ENCODE data around the gene COL24A1.

The COL24A1 gene

GRCh38 chr1:85857991-85858390 is 298.6 kb downstream of the COL24A1 start:
- Histone ChIP-seq H3K36me3 (ENCODE audit: control insufficient read depth, insufficient read depth, low read length) (no peaks in the 10 kb centered on the region), H3K27me3 (replicated peaks; ENCODE audit: control insufficient read depth, insufficient read depth, low read length) (no peaks in the 10 kb centered on the region), H3K4me3 (replicated peaks; ENCODE audit: low read depth, low read length) (no peak overlapping the region)
- TF ChIP-seq, protein P1, sequence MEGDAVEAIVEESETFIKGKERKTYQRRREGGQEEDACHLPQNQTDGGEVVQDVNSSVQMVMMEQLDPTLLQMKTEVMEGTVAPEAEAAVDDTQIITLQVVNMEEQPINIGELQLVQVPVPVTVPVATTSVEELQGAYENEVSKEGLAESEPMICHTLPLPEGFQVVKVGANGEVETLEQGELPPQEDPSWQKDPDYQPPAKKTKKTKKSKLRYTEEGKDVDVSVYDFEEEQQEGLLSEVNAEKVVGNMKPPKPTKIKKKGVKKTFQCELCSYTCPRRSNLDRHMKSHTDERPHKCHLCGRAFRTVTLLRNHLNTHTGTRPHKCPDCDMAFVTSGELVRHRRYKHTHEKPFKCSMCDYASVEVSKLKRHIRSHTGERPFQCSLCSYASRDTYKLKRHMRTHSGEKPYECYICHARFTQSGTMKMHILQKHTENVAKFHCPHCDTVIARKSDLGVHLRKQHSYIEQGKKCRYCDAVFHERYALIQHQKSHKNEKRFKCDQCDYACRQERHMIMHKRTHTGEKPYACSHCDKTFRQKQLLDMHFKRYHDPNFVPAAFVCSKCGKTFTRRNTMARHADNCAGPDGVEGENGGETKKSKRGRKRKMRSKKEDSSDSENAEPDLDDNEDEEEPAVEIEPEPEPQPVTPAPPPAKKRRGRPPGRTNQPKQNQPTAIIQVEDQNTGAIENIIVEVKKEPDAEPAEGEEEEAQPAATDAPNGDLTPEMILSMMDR (IDR thresholded peaks at IDR 0.05; ENCODE audit: insufficient read depth, low read length, poor library complexity, severe bottlenecking) = no peak
- no peak for DNase-seq (ENCODE audit: extremely low read depth, insufficient read length)

DNA sequence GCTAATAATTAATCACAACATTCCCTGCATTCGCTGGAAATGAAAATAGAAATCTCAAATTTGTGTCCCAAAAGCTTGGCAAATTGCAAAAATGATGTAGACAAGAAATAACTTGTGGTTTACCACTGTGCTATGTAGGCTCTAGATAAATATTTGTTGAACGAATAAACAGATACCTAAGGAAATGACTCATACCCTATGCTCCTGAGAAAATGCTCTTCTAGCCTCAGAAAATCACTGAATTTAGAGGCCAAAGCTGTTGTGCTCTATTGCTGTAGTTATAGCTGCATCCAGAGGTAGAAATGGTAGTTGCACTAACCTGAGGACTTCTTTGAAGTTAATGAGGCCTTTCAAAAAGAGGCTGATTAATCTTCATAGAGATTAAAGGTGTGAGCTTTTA is 306.3 kb downstream of the COL24A1 start:
- DNase-seq (ENCODE audit: extremely low read depth, insufficient read length) = no peak
- no peaks in the 10 kb centered on the region for H3K27me3 ChIP-seq (replicated peaks; ENCODE audit: control insufficient read depth, insufficient read depth, low read length)
- H3K36me3 ChIP-seq (ENCODE audit: control insufficient read depth, insufficient read depth, low read length) = no peaks in the 10 kb centered on the region
- H3K4me3 ChIP-seq (replicated peaks; ENCODE audit: low read depth, low read length) = no peak overlapping the region
- TF ChIP-seq, protein P1 (IDR thresholded peaks at IDR 0.05; ENCODE audit: insufficient read depth, low read length, poor library complexity, severe bottlenecking) = no peak

DNA sequence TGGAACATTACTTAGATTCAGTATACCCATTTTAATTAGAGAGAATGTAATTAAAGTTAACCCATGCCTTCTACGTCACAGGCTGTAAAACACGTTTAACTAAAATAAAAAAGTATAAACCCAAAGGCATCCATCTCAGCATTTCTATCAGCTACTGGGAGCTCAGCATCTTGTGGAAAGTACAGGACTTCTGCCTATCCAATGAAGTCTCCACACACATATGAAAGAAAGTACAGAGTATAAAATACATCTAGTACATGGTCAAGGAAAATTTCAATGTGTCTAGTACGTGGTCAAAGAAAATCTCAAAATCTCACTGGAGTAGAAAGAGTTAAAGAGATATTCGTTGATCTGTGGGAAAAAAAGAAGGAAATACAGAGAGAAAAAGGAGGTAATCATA is 306.9 kb downstream of the COL24A1 start:
- no peak for DNase-seq (ENCODE audit: extremely low read depth, insufficient read length)
- no peaks in the 10 kb centered on the region for H3K27me3 ChIP-seq (replicated peaks; ENCODE audit: control insufficient read depth, insufficient read depth, low read length)
- TF ChIP-seq, protein P1 (IDR thresholded peaks at IDR 0.05; ENCODE audit: insufficient read depth, low read length, poor library complexity, severe bottlenecking) = no peak
- no peak overlapping the region for H3K4me3 ChIP-seq (replicated peaks; ENCODE audit: low read depth, low read length)
- no peaks in the 10 kb centered on the region for H3K36me3 ChIP-seq (ENCODE audit: control insufficient read depth, insufficient read depth, low read length)

DNA sequence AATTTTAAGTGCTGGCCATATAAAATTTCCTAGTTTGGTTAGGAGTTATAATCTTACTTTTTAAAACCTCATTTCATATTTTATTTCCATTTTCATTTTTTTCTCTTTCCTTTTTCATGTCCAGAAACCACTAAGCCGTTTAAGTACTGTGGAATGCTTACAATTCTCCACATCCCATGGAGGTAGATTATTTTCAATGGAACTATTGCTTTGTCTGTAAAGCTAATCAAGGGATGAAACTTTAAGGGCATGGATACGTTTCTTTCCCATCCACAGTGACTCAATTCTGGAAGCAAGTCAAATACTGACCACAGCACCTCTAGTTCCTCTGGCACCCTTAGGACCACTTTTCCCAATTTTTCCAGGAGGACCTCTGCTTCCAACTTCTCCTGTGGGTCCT is 309.2 kb downstream of the COL24A1 start:
- Histone ChIP-seq H3K36me3 (ENCODE audit: control insufficient read depth, insufficient read depth, low read length) (no peaks in the 10 kb centered on the region), H3K27me3 (replicated peaks; ENCODE audit: control insufficient read depth, insufficient read depth, low read length) (no peaks in the 10 kb centered on the region), H3K4me3 (replicated peaks; ENCODE audit: low read depth, low read length) (no peak overlapping the region)
- TF ChIP-seq, protein P1 (IDR thresholded peaks at IDR 0.05; ENCODE audit: insufficient read depth, low read length, poor library complexity, severe bottlenecking) = no peak
- DNase-seq (ENCODE audit: extremely low read depth, insufficient read length) = no peak

DNA sequence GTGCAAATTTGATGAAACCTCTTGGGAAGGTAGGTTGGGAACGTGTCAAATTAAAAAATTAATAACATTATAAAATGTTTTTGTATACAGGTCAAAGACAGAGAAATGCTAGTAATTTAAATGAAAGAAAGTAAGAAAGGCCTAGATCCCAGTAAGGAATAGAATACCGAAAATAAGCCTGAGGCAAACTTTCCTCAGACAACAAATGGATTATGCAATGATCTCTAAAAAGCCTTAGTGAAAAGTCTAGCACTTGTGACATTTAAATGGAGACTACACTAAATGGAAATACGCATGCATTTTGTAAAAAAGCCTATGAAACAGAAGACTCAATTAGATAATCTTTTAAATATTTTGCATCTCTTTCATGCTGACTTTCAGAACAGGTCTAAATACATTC is 309.9 kb downstream of the COL24A1 start:
- TF ChIP-seq, protein P1 (IDR thresholded peaks at IDR 0.05; ENCODE audit: insufficient read depth, low read length, poor library complexity, severe bottlenecking) = no peak
- DNase-seq (ENCODE audit: extremely low read depth, insufficient read length) = no peak
- Histone ChIP-seq H3K36me3 (ENCODE audit: control insufficient read depth, insufficient read depth, low read length) (no peaks in the 10 kb centered on the region), H3K27me3 (replicated peaks; ENCODE audit: control insufficient read depth, insufficient read depth, low read length) (no peaks in the 10 kb centered on the region), H3K4me3 (replicated peaks; ENCODE audit: low read depth, low read length) (no peak overlapping the region)

- TF ChIP-seq, protein P1 (IDR thresholded peaks at IDR 0.05; ENCODE audit: insufficient read depth, low read length, poor library complexity, severe bottlenecking) = no peak
- H3K27me3 ChIP-seq (replicated peaks; ENCODE audit: control insufficient read depth, insufficient read depth, low read length) = no peaks in the 10 kb centered on the region
- DNase-seq (ENCODE audit: extremely low read depth, insufficient read length) = no peak
These were observed 317.1 kb downstream of the COL24A1 start for GRCh38 chr1:85839459-85839858.

More at GRCh38 chr1:85839459-85839858, 317.1 kb downstream of the COL24A1 start:
- Histone ChIP-seq H3K4me3 (replicated peaks; ENCODE audit: low read depth, low read length) (no peak overlapping the region), H3K36me3 (ENCODE audit: control insufficient read depth, insufficient read depth, low read length) (no peaks in the 10 kb centered on the region)
